ENCODE measurements around the gene GRIN1. TPM values are rescaled to one million over a fixed set of nuclear protein-coding genes. Genes with fewer than 3 reads are reported as not detected.
A peak's percentile ranks its signal among the peaks of the same experiment; 100 is the strongest.

The GRIN1 gene
- total RNA-seq, 4 donors from 2014 or later: not detected

DNA sequence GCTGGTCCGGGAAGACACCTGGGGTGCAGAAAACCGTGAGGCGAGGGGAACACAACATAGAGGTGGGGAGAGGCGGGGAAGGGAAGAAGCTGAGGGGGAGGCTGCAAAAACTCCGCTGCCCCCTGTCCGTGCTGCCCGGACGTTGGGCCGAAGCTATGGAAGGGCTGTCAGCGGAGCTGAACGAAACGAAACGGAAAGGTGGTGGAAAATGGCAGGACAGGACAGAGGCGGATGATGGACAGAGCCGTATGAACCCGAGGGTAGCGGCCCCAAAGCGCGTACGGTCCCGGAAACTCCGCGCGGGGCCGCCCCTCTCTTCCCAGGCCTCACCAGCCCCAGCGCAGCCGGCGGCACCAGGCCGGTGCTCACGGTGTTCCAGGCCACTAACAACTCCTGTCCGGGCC is 49.1 kb downstream of the GRIN1 start:
- Histone ChIP-seq H3K27me3 (no peaks in the 10 kb centered on the region), H3K36me3 (peaks cover 0 to 65% (median 0%) of the 10 kb centered on the region in 3 donors), H3K27ac (peak overlapping the region; percentile 94 to 100 (median 97)), H3K9me3 (no peaks in the 10 kb centered on the region), H3K4me3 (peak overlapping the region; percentile 68 to 100 (median 88)), H3K4me1 (peaks cover 12 to 56% (median 26%) of the 10 kb centered on the region in 4 donors)
- TF ChIP-seq, protein P1, sequence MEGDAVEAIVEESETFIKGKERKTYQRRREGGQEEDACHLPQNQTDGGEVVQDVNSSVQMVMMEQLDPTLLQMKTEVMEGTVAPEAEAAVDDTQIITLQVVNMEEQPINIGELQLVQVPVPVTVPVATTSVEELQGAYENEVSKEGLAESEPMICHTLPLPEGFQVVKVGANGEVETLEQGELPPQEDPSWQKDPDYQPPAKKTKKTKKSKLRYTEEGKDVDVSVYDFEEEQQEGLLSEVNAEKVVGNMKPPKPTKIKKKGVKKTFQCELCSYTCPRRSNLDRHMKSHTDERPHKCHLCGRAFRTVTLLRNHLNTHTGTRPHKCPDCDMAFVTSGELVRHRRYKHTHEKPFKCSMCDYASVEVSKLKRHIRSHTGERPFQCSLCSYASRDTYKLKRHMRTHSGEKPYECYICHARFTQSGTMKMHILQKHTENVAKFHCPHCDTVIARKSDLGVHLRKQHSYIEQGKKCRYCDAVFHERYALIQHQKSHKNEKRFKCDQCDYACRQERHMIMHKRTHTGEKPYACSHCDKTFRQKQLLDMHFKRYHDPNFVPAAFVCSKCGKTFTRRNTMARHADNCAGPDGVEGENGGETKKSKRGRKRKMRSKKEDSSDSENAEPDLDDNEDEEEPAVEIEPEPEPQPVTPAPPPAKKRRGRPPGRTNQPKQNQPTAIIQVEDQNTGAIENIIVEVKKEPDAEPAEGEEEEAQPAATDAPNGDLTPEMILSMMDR (IDR thresholded peaks at IDR 0.05): no peak
- TF ChIP-seq POLR2A (IDR thresholded peaks at IDR 0.05): no peak
- no peak for DNase-seq

DNA sequence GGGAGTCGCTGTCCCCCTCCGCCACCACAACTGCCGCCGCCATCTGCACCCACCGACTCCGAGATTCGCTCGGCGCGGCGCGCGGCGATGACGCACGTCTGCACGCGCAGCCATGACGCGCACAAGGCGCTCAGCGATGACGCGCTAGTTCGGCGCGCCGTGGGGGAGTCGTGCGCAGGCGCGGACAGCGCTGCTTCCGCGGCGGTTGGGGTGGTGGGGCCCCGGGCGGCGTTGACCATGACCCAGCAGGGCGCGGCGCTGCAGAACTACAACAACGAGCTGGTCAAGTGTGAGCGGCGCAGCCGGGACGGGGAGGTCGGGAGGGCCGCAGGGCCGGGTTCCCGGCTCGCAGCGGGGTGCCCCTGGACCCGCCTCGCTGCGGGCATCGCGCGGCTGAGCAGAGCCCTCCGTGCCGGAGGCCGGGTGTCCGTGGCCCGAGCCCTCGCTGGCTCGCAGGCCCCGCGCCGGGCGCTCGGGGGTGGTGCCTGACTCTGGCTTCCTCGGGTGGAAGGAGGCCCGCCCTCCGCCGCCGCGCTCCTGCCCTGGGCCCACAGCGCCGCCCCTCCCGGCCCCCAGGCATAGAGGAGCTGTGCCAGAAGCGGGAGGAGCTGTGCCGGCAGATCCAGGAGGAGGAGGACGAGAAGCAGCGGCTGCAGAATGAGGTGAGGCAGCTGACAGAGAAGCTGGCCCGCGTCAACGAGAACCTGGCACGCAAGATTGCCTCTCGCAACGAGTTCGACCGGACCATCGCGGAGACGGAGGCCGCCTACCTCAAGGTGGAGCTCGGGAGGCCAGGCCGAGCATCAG is 49.7 kb downstream of the GRIN1 start, which contains the start of the genes ANAPC2 and SSNA1:
ANAPC2 (minus strand) TSS at position 71 of the 807 bp plus-strand sequence; CDS start at position 43, 28 bp downstream.
SSNA1 (plus strand) TSS at position 187 of the 807 bp plus-strand sequence; CDS start at position 238, 51 bp downstream.
- DNase-seq: peak; percentile 92 to 97 (median 96)
- peak within 1 kb of the TSS; percentile 94 to 100 (median 97) for H3K27ac ChIP-seq
- H3K4me3 ChIP-seq: peak within 1 kb of the TSS; percentile 68 to 100 (median 88)
- peak; percentile 84 to 85 for TF ChIP-seq POLR2A (IDR thresholded peaks at IDR 0.05)
- TF ChIP-seq, protein P1 (IDR thresholded peaks at IDR 0.05): peak in 5 of 6 experiments; percentile 8 to 56 (median 47)
- no peaks in the 10 kb centered on the region for H3K27me3 ChIP-seq
- peaks cover 12 to 56% (median 26%) of the 10 kb centered on the region in 4 donors for H3K4me1 ChIP-seq
- peaks cover 0 to 61% (median 0%) of the 10 kb centered on the region in 3 donors for H3K36me3 ChIP-seq
- no peaks in the 10 kb centered on the region for H3K9me3 ChIP-seq

DNA sequence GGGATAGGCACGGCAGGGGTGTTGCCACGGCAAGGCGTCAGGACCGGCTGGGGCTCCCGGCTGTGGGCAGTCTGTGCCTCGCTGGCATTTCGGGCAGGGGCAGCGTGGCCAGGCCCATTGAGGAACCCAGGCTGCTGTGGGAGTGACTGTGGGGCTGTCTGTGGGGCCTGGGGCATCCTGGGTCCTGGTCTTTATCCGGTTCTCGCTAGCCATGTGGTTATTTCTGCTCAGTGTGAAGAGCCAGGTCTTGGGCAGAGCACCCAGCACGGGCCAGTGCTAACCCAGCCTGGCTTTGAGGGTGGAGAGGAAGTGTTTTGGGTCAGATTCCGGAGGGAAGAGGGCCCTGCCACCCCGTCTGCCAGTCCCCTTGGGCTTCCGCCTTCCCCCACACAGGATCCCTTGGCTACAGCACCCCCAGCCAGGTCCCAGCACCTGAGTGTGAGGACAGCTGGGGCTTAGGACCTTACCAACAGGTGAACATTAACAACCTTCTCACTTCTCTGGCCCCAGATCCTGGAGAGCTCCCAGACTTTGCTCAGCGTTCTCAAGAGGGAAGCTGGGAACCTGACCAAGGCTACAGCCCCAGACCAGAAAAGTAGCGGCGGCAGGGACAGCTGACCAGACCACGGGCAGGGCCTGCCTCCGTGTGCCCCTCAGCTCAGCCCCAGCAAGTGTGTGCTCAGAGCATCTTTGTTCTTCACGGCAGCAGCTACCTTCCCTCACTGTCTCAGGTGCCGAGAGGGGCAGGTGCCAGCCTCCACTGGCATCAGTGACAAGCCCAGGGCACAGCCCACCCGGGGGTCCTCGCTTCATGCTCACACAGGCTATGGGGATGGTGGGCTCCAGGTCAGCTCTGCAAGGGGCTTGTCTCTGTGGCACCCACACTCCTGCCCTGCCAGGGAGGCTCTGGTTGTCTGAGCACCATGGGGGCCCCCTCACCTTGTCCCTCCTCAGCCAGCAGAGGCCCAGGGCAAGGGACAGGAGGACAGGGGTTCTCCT is 50.6 kb downstream of the GRIN1 start:
- Histone ChIP-seq H3K27me3 (no peaks in the 10 kb centered on the region), H3K9me3 (no peaks in the 10 kb centered on the region), H3K27ac (peak overlapping the region; percentile 94 to 100 (median 97)), H3K4me3 (peak overlapping the region; percentile 68 to 100 (median 88)), H3K4me1 (peaks cover 12 to 65% (median 26%) of the 10 kb centered on the region in 4 donors), H3K36me3 (peaks cover 0 to 52% (median 0%) of the 10 kb centered on the region in 3 donors)
- DNase-seq: no peak
- TF ChIP-seq, protein P1 (IDR thresholded peaks at IDR 0.05): no peak
- no peak for TF ChIP-seq POLR2A (IDR thresholded peaks at IDR 0.05)

DNA sequence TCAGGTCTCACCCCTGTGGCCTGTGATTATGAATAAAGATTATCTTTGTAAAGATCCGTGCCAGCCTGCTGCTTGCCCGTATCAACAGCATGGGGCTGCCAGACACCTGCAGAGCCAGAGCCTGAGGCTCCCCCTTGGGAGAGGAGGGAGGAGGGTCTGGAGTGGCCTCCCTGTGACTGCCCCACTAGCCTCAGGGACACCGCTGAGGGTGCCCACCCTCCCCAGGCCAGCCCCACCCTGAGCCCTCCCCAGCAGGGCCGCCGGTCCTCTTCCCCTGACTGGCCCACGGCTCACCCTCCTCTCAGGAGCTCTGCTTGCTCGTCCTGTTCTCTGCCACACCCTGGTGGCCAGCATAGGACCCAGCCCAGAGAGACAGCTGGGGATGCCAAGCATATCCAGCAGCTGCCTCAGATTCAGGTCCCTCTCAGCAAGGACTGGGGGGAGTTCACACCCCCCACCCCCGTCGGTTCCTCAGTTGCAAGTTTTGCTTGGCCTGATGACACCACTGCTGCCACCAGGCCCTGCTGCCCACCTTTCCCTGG is 51.4 kb downstream of the GRIN1 start:
- peak overlapping the region in 3 of 4 donors; percentile 94 to 97 (median 97) for H3K27ac ChIP-seq
- no peaks in the 10 kb centered on the region for H3K27me3 ChIP-seq
- peaks cover 0 to 46% (median 0%) of the 10 kb centered on the region in 3 donors for H3K36me3 ChIP-seq
- TF ChIP-seq POLR2A (IDR thresholded peaks at IDR 0.05): no peak
- TF ChIP-seq, protein P1 (IDR thresholded peaks at IDR 0.05): peak in 3 of 6 experiments; percentile 38 to 48 (median 38)
- peaks cover 12 to 72% (median 26%) of the 10 kb centered on the region in 4 donors for H3K4me1 ChIP-seq
- DNase-seq: no peak
- H3K4me3 ChIP-seq: peak overlapping the region in 2 of 4 donors; percentile 79 to 98
- H3K9me3 ChIP-seq: no peaks in the 10 kb centered on the region

DNA sequence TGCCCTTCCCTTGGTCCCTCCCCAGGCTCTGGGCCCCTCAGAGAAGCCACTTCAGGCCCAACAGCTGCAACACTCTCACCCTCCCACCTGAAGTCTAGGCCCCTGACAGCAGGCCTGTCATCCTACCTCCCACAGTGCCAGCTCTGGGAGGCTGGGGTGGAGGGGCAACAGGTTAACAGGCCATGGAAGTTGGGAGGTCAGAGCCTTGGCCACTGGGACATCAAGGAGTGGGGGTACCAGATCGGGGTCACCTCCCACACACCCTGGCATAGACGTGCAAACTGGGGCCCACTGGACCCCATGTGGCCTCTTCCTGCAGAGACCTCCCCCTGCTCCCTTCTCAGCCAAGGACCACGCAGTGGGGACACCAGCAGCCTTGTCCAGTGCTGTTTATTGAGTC is 52.3 kb downstream of the GRIN1 start:
- no peak for DNase-seq
- Histone ChIP-seq H3K27ac (no peak overlapping the region), H3K9me3 (no peaks in the 10 kb centered on the region)

More for the DNA sequence above, 52.3 kb downstream of the GRIN1 start:
- Histone ChIP-seq H3K4me3 (no peak overlapping the region), H3K4me1 (peaks cover 12 to 66% (median 22%) of the 10 kb centered on the region in 4 donors), H3K36me3 (peaks cover 0 to 38% (median 0%) of the 10 kb centered on the region in 3 donors), H3K27me3 (no peaks in the 10 kb centered on the region)
- TF ChIP-seq, protein P1 (IDR thresholded peaks at IDR 0.05): no peak
- no peak for TF ChIP-seq POLR2A (IDR thresholded peaks at IDR 0.05)

Measured in Peyer's patch (tissue), 4 donors.